Neural cell (in vitro differentiated cells): ENCODE results near the gene PLD3. TPM values are rescaled to one million over a fixed set of nuclear protein-coding genes. Genes with fewer than 3 reads are reported as not detected.

Experiments used
- H2AFZ ChIP-seq: fragments of 200-600, 300-800 bp; sonication (generic), shearing (Covaris generic); 2 replicates; pipeline ENCODE4 v1.6.0; 2014; ENCODE audit warnings: low read depth, mild to moderate bottlenecking, antibody characterized with exemption, low read length, moderate library complexity
- H3F3A ChIP-seq: fragments of 200-600 bp; shearing (Covaris generic); 2 replicates; pipeline ENCODE4 v1.6.1; 2016; ENCODE audit warnings: mild to moderate bottlenecking, moderate library complexity, mixed read lengths, antibody characterized with exemption, low read length; ENCODE audit not compliant: insufficient read depth, poor library complexity, severe bottlenecking
- H3K27ac ChIP-seq: fragments of 200-600, 300-800 bp; sonication (generic), shearing (Covaris generic); 2 replicates; pipeline ENCODE4 v1.5.1; 2014; ENCODE audit warnings: mild to moderate bottlenecking, low read length, moderate library complexity
- H3K27me3 ChIP-seq: fragments of 300-800, 200-600 bp; sonication (generic), shearing (Covaris generic); 2 replicates; pipeline ENCODE4 v1.6.0; 2014; ENCODE audit warnings: mild to moderate bottlenecking, low read depth, low read length, moderate library complexity; ENCODE audit not compliant: insufficient read depth
- H3K36me3 ChIP-seq: fragments of 300-800, 200-600 bp; sonication (generic), shearing (Covaris generic); 2 replicates; pipeline ENCODE4 v1.5.1; 2014; ENCODE audit warnings: mild to moderate bottlenecking, antibody characterized with exemption, low read length, moderate library complexity; ENCODE audit not compliant: insufficient read depth
- H3K4me2 ChIP-seq: fragments of 300-800, 200-600 bp; sonication (generic), shearing (Covaris generic); 2 replicates; pipeline ENCODE4 v1.6.0; 2014; ENCODE audit warnings: mild to moderate bottlenecking, low read length
- H3K4me3 ChIP-seq: fragments of 300-800, 200-600 bp; sonication (generic), shearing (Covaris generic); 2 replicates; pipeline ENCODE4 v1.5.1; 2014; ENCODE audit warnings: mild to moderate bottlenecking, low read length, moderate library complexity
- H3K79me2 ChIP-seq: fragments of 200-600 bp; shearing (Covaris generic); replicated peaks from 2 replicates; pipeline ENCODE4 v1.6.0; 2014; ENCODE audit warnings: mild to moderate bottlenecking, low read length, moderate library complexity; ENCODE audit not compliant: insufficient read depth
- H3K9ac ChIP-seq: fragments of 300-800, 200-600 bp; sonication (generic), shearing (Covaris generic); 2 replicates; pipeline ENCODE4 v1.6.1; 2016; ENCODE audit warnings: mild to moderate bottlenecking, low read length, mixed read lengths
- H3K9me2 ChIP-seq: fragments of 200-600 bp; shearing (Covaris generic); 2 replicates; pipeline ENCODE4 v1.6.1; 2016; ENCODE audit warnings: mild to moderate bottlenecking, low read length, mixed read lengths; ENCODE audit not compliant: insufficient read depth
- H3K9me3 ChIP-seq: fragments of 200-600, 300-800 bp; sonication (generic), shearing (Covaris generic); 2 replicates; pipeline ENCODE4 v1.6.1; 2016; ENCODE audit warnings: mild to moderate bottlenecking, mixed run types, low read length, moderate library complexity, mixed read lengths
- H4K20me1 ChIP-seq: fragments of 200-600 bp; shearing (Covaris generic); 2 replicates; pipeline ENCODE4 v1.6.1; 2016; ENCODE audit warnings: mild to moderate bottlenecking, mixed run types; ENCODE audit not compliant: insufficient read depth
- CTCF ChIP-seq: fragments of 450-650 bp; IDR thresholded peaks from 2 replicates; pipeline ENCODE4 v1.5.1; 2014; ENCODE audit warnings: antibody characterized with exemption, mild to moderate bottlenecking, moderate library complexity; ENCODE audit not compliant: poor library complexity, severe bottlenecking
- EP300 ChIP-seq: fragments of 450-650 bp; conservative IDR thresholded peaks from 2 replicates; pipeline ENCODE4 v1.6.1; 2014; ENCODE audit warnings: antibody characterized with exemption, mild to moderate bottlenecking, moderate library complexity; ENCODE audit not compliant: poor library complexity, severe bottlenecking
- EZH2 ChIP-seq: fragments of 200-600, 300-800 bp; shearing (Covaris generic), sonication (generic); IDR thresholded peaks from 2 replicates; pipeline ENCODE4 v1.6.1; 2014; ENCODE audit warnings: antibody characterized with exemption, low read length, borderline replicate concordance, mild to moderate bottlenecking; ENCODE audit not compliant: insufficient read depth, poor library complexity, severe bottlenecking
- MXI1 ChIP-seq: fragments of 450-650 bp; conservative IDR thresholded peaks from 2 replicates; pipeline ENCODE4 v1.6.1; 2014; ENCODE audit warnings: antibody characterized with exemption, mild to moderate bottlenecking; ENCODE audit not compliant: poor library complexity, severe bottlenecking
- POLR2AphosphoS5 ChIP-seq: IDR thresholded peaks from 2 replicates; pipeline ENCODE4 v1.6.1; 2012
- RAD21 ChIP-seq: fragments of 450-650 bp; conservative IDR thresholded peaks from 2 replicates; pipeline ENCODE4 v1.6.1; 2014; ENCODE audit warnings: antibody characterized with exemption, mild to moderate bottlenecking, moderate library complexity
- REST ChIP-seq: IDR thresholded peaks from 2 replicates; pipeline ENCODE4 v1.6.1; 2012; ENCODE audit warnings: borderline replicate concordance
- SMC3 ChIP-seq: fragments of 450-650 bp; conservative IDR thresholded peaks from 2 replicates; pipeline ENCODE4 v1.6.1; 2014; ENCODE audit warnings: antibody characterized with exemption, mild to moderate bottlenecking, moderate library complexity; ENCODE audit not compliant: poor library complexity
- TAF1 ChIP-seq: IDR thresholded peaks from 2 replicates; pipeline ENCODE4 v1.6.1; 2012; ENCODE audit warnings: low read depth
- polyA plus RNA-seq: library from polyadenylated mRNA; depleted of rRNA; stranded (reverse); fragments of >200 nt; gene quantifications from 2 replicates; pipeline ENCODE4 v1.2.3, GENCODE V29; 2014

Gene PLD3
- polyA plus RNA-seq, 1 donor from 2014 or later: 426 TPM

GRCh38 chr19:40360708-40361241 lies 12.3 kb downstream of the PLD3 start:
- H4K20me1 ChIP-seq: no peaks in the 10 kb centered on the region
- no peaks in the 10 kb centered on the region for H3K36me3 ChIP-seq
- no peak overlapping the region for H3K4me2 ChIP-seq
- no peak overlapping the region for H3K27ac ChIP-seq
- no peak overlapping the region for H3K4me3 ChIP-seq
- H3K9ac ChIP-seq: no peak overlapping the region
- no peaks in the 10 kb centered on the region for H3K9me3 ChIP-seq
- TF ChIP-seq SMC3: no peak
- TF ChIP-seq MXI1: no peak
- no peak for TF ChIP-seq CTCF
- no peak for TF ChIP-seq RAD21
- TF ChIP-seq REST: no peak
- TF ChIP-seq POLR2AphosphoS5: no peak
- TF ChIP-seq EZH2: no peak
- no peak for TF ChIP-seq TAF1
- TF ChIP-seq EP300: no peak
- H2AFZ ChIP-seq: no peak overlapping the region
- peaks cover 9% of the 10 kb centered on the region for H3K79me2 ChIP-seq
- no peaks in the 10 kb centered on the region for H3F3A ChIP-seq
- H3K9me2 ChIP-seq: no peaks in the 10 kb centered on the region
- H3K27me3 ChIP-seq: no peaks in the 10 kb centered on the region

- Histone ChIP-seq H3F3A (no peaks in the 10 kb centered on the region), H3K36me3 (no peaks in the 10 kb centered on the region), H3K4me3 (no peak overlapping the region), H3K27ac (no peak overlapping the region), H3K79me2 (peaks cover 15% of the 10 kb centered on the region), H3K27me3 (no peaks in the 10 kb centered on the region), H3K4me2 (no peak overlapping the region), H3K9ac (no peak overlapping the region), H2AFZ (no peak overlapping the region), H3K9me3 (no peaks in the 10 kb centered on the region), H3K9me2 (no peaks in the 10 kb centered on the region), H4K20me1 (no peaks in the 10 kb centered on the region)
- no peak for TF ChIP-seq POLR2AphosphoS5
- no peak for TF ChIP-seq SMC3
- no peak for TF ChIP-seq EZH2
- no peak for TF ChIP-seq RAD21
- no peak for TF ChIP-seq CTCF
- no peak for TF ChIP-seq MXI1
- no peak for TF ChIP-seq REST
- no peak for TF ChIP-seq TAF1
- no peak for TF ChIP-seq EP300
Measured at GRCh38 chr19:40362160-40362559, 13.7 kb downstream of the PLD3 start.
